Endothelial cell of umbilical vein (primary cell): ENCODE results near the gene KLHL9. TPM values are rescaled to one million over a fixed set of nuclear protein-coding genes. Genes with fewer than 3 reads are reported as not detected.

Source experiments
- BruUV-seq: library from RNA; stranded (reverse); fragments of 400-500 nt; replicated peaks from 2 replicates; lab custom pipeline; 2021; lab: Mats Ljungman, UMichigan
- CTCF ChIA-PET: fragments of 300-600, 350-600 bp; sonication (Branson Sonifier 250); formaldehyde crosslinking; loops from one replicate; lab custom pipeline; 2021; ENCODE audit warnings: antibody characterized with exemption, inconsistent platforms; lab: Charles Lee
- POLR2A ChIA-PET: fragments of 300-600, 350-600 bp; sonication (Branson Sonifier 250); formaldehyde crosslinking; loops from one replicate; lab custom pipeline; 2021; ENCODE audit warnings: antibody characterized with exemption, inconsistent platforms; lab: Charles Lee
- DNase-seq: peaks from one replicate; pipeline ENCODE4 v3.0.0-alpha.2; 2011; ENCODE audit warnings: low read depth, low spot score
- FAIRE-seq: peaks from 2 replicates; lab custom pipeline; 2011; peaks lifted over from hg19 to GRCh38; lab: Jason Lieb, UNC
- H2AFZ ChIP-seq: 2 replicates; pipeline ENCODE4 v1.6.0; 2012; ENCODE audit warnings: low read depth, low read length, control low read depth, inconsistent platforms
- H3K27ac ChIP-seq: 2 replicates; pipeline ENCODE4 v1.5.1; 2011; ENCODE audit warnings: low read depth, mild to moderate bottlenecking, control low read depth, low read length, moderate library complexity; ENCODE audit not compliant: insufficient read depth
- H3K27me3 ChIP-seq, 2 experiments: 2 replicates each; pipeline versions ENCODE4 v1.6.0 to v1.6.1; 2011; ENCODE audit warnings: low read length in 2 of 2, mixed read lengths in 1 of 2; ENCODE audit not compliant: control insufficient read depth in 2 of 2, insufficient read depth in 2 of 2
- H3K36me3 ChIP-seq, 2 experiments: 2 replicates in 1 of 2; 3 replicates in 1 of 2; pipeline ENCODE4 v1.5.1; 2011; ENCODE audit warnings: low read length in 2 of 2, mild to moderate bottlenecking in 1 of 2, moderate library complexity in 1 of 2; ENCODE audit not compliant: control insufficient read depth in 2 of 2, insufficient read depth in 2 of 2; ENCODE audit errors: extremely low read depth in 1 of 2
- H3K4me1 ChIP-seq: 3 replicates; pipeline ENCODE4 v1.5.1; 2011; ENCODE audit warnings: mild to moderate bottlenecking, low read length; ENCODE audit not compliant: control insufficient read depth, insufficient read depth; ENCODE audit errors: extremely low read depth
- H3K4me2 ChIP-seq: 2 replicates; pipeline ENCODE4 v1.6.1; 2011; ENCODE audit warnings: low read length, control low read depth, mixed read lengths; ENCODE audit not compliant: insufficient read depth
- H3K4me3 ChIP-seq, 3 experiments: fragments of 200-600 bp in 1 of 3; sonication (generic), shearing (Covaris generic) in 1 of 3; replicated peaks in 1 of 3; 2 replicates each; pipeline ENCODE4 v1.5.1; 2011 to 2016; ENCODE audit warnings: control low read depth in 3 of 3, low read length in 3 of 3, mild to moderate bottlenecking in 2 of 3, inconsistent platforms in 1 of 3, low read depth in 1 of 3, moderate library complexity in 1 of 3; ENCODE audit not compliant: insufficient read depth in 1 of 3
- H3K79me2 ChIP-seq: 2 replicates; pipeline ENCODE4 v1.6.0; 2012; ENCODE audit warnings: low read length, inconsistent platforms; ENCODE audit not compliant: control insufficient read depth, insufficient read depth
- H3K9ac ChIP-seq: replicated peaks from 2 replicates; pipeline ENCODE3; 2011; ENCODE audit warnings: low read length, control low read depth; ENCODE audit not compliant: insufficient read depth; ENCODE audit errors: extremely low read depth
- H3K9me1 ChIP-seq: replicated peaks from 3 replicates; pipeline ENCODE4 v1.6.0; 2011; ENCODE audit warnings: mild to moderate bottlenecking, low read length; ENCODE audit not compliant: control insufficient read depth, insufficient read depth; ENCODE audit errors: extremely low read depth
- H3K9me3 ChIP-seq: replicated peaks from 2 replicates; pipeline ENCODE4 v1.5.1; 2012; ENCODE audit warnings: low read length, inconsistent platforms; ENCODE audit not compliant: control insufficient read depth, insufficient read depth
- H4K20me1 ChIP-seq: replicated peaks from 2 replicates; pipeline ENCODE3; 2011; ENCODE audit warnings: mild to moderate bottlenecking, low read length; ENCODE audit not compliant: control insufficient read depth, insufficient read depth; ENCODE audit errors: extremely low read depth
- EZH2 ChIP-seq: IDR thresholded peaks from 2 replicates; pipeline ENCODE4 v1.6.1; 2012; ENCODE audit warnings: borderline replicate concordance, low read depth, mild to moderate bottlenecking, moderate library complexity, low read length, inconsistent platforms; ENCODE audit not compliant: severe bottlenecking
- FOS ChIP-seq: IDR thresholded peaks from 2 replicates; pipeline ENCODE4 v1.6.1; 2011; ENCODE audit warnings: mild to moderate bottlenecking, low read length, moderate library complexity, borderline replicate concordance; ENCODE audit not compliant: insufficient read depth
- GATA2 ChIP-seq: IDR thresholded peaks from 2 replicates; pipeline ENCODE4 v1.7.0; 2011; ENCODE audit warnings: low read depth, mild to moderate bottlenecking, moderate library complexity, mixed read lengths, low read length; ENCODE audit not compliant: insufficient read length, insufficient read depth
- JUN ChIP-seq: IDR thresholded peaks from 2 replicates; pipeline ENCODE4 v1.6.1; 2011; ENCODE audit warnings: borderline replicate concordance, low read depth; ENCODE audit not compliant: insufficient read length, insufficient read depth
- MYC ChIP-seq: IDR thresholded peaks from one replicate; pipeline ENCODE4 v1.6.1; 2011; ENCODE audit warnings: mild to moderate bottlenecking, low read depth, low read length
- POLR2A ChIP-seq: IDR thresholded peaks from 2 replicates; pipeline ENCODE4 v1.6.1; 2012; ENCODE audit warnings: low read depth, mild to moderate bottlenecking, control low read depth, low read length
- POLR2AphosphoS5 ChIP-seq: IDR thresholded peaks from 2 replicates; pipeline ENCODE4 v1.6.1; 2012; ENCODE audit warnings: low read depth, mild to moderate bottlenecking, control low read depth, low read length, moderate library complexity; ENCODE audit not compliant: insufficient read depth
- dilution Hi-C: fragments of 300-500 bp; cut with MboI; formaldehyde crosslinking; loops from one replicate; pipeline ENCODE4 v1.15.0; 2019; ENCODE audit warnings: low sequenced_read_pairs; ENCODE audit not compliant: extremely low pct_ligation_motif_present
- intact Hi-C: fragments of 100-400 bp; cut with micrococcal nuclease; formaldehyde crosslinking; loops from one replicate; pipeline ENCODE4 v1.10.0; 2022
- polyA plus RNA-seq, 4 experiments: library from polyadenylated mRNA; depleted of rRNA in 3 of 4; stranded (reverse) in 3 of 4; unstranded in 1 of 4; fragments of >200 nt; gene quantifications; 2 replicates each; pipeline versions ENCODE4 v1.2.1 to v1.2.3, GENCODE V29; 2011 to 2012; ENCODE audit warnings: missing spikeins in 1 of 4
- total RNA-seq: library from RNA; stranded (reverse); gene quantifications from 2 replicates; pipeline ENCODE4 v1.2.3, GENCODE V29; 2021
- TF ChIP-seq, protein P1 (sequence below), 2 donors: IDR thresholded peaks; 1 replicate in 1 of 2; 2 replicates in 1 of 2; pipeline ENCODE4 v1.5.1; 2011; ENCODE audit warnings: low read length in 2 of 2, mild to moderate bottlenecking in 2 of 2, moderate library complexity in 2 of 2, control low read depth in 1 of 2, inconsistent platforms in 1 of 2, low read depth in 1 of 2; ENCODE audit not compliant: insufficient read depth in 1 of 2; ENCODE audit errors: extremely low read depth in 1 of 2
- TF ChIP-seq, protein P2 (sequence below): IDR thresholded peaks from 2 replicates; pipeline ENCODE4 v1.6.1; 2011; ENCODE audit not compliant: insufficient read depth, insufficient read length

The KLHL9 gene
- total and polyA plus RNA-seq, 2 donors (not counting 3 experiments of a cell fraction or from before 2014, with no cell fraction given), result 8.0 to 23.5 TPM

DNA sequence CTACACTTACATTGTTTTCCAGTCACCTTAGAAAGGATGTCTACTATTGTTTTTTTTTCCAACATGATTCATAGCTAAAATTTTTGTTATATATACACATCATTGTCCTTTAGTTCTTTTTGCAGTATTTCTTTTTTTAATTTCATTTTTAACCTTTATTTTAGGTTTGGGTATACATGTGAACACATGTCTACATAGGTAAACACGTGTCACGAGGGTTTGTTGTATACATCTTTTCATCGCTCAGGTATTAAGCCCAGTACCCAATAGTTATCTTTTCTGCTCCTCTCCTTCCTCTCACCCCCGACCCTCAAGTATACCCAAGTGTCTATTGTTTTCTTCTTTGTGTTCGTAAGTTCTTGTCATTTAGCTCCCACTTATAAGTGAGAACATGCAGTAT lies 49.1 kb downstream of the KLHL9 start:
- ChIA-PET CTCF (no interaction called here), POLR2A (no interaction called here)
- intact Hi-C loops, result no loop called here
- Histone ChIP-seq H3K4me3 (no peak overlapping the region), H3K4me2 (no peak overlapping the region), H3K79me2 (no peaks in the 10 kb centered on the region), H3K9me1 (no peaks in the 10 kb centered on the region), H2AFZ (no peak overlapping the region), H3K9me3 (no peaks in the 10 kb centered on the region), H3K36me3 (no peaks in the 10 kb centered on the region), H3K4me1 (no peaks in the 10 kb centered on the region), H4K20me1 (no peaks in the 10 kb centered on the region), H3K27me3 (peaks cover 3 to 22% of the 10 kb centered on the region in 2 experiments), H3K9ac (no peak overlapping the region), H3K27ac (no peak overlapping the region)
- no TSS peak for BruUV-seq
- DNase-seq (no peak), FAIRE-seq (no peak)
- TF ChIP-seq, protein P1, sequence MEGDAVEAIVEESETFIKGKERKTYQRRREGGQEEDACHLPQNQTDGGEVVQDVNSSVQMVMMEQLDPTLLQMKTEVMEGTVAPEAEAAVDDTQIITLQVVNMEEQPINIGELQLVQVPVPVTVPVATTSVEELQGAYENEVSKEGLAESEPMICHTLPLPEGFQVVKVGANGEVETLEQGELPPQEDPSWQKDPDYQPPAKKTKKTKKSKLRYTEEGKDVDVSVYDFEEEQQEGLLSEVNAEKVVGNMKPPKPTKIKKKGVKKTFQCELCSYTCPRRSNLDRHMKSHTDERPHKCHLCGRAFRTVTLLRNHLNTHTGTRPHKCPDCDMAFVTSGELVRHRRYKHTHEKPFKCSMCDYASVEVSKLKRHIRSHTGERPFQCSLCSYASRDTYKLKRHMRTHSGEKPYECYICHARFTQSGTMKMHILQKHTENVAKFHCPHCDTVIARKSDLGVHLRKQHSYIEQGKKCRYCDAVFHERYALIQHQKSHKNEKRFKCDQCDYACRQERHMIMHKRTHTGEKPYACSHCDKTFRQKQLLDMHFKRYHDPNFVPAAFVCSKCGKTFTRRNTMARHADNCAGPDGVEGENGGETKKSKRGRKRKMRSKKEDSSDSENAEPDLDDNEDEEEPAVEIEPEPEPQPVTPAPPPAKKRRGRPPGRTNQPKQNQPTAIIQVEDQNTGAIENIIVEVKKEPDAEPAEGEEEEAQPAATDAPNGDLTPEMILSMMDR (IDR thresholded peaks at IDR 0.05; ENCODE audit: extremely low read depth in 1 of 2, insufficient read depth in 1 of 2, low read depth in 1 of 2, low read length in 2 of 2), result no peak
- TF ChIP-seq FOS (no peak), JUN (no peak), POLR2A (no peak), EZH2 (no peak), MYC (no peak), POLR2AphosphoS5 (no peak), GATA2 (no peak)
- TF ChIP-seq, protein P2, sequence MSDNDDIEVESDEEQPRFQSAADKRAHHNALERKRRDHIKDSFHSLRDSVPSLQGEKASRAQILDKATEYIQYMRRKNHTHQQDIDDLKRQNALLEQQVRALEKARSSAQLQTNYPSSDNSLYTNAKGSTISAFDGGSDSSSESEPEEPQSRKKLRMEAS, result no peak
- dilution Hi-C loops, result no loop called here
